Measurements from ENCODE around the gene SLC24A5.
A peak's percentile ranks its signal among the peaks of the same experiment; 100 is the strongest.

SLC24A5 gene

GRCh38 chr15:48170981-48171380 is 50.2 kb downstream of the SLC24A5 start:
- TF ChIP-seq ZFX (IDR thresholded peaks at IDR 0.05): no peak

GRCh38 chr15:48175126-48175525 is 54.3 kb downstream of the SLC24A5 start:
- no peak overlapping the region for H3K27ac ChIP-seq
- TF ChIP-seq ZFX (IDR thresholded peaks at IDR 0.05): no peak
- TF ChIP-seq CTCF (conservative IDR thresholded peaks at IDR 0.05): no peak

More at GRCh38 chr15:48170981-48171380, 50.2 kb downstream of the SLC24A5 start:
- H3K27ac ChIP-seq: no peak overlapping the region

GRCh38 chr15:48176112-48176511 is 55.3 kb downstream of the SLC24A5 start:
- TF ChIP-seq CTCF (conservative IDR thresholded peaks at IDR 0.05): no peak
- no peak for TF ChIP-seq ZFX (IDR thresholded peaks at IDR 0.05)
- no peak overlapping the region for H3K27ac ChIP-seq

- TF ChIP-seq ZFX (IDR thresholded peaks at IDR 0.05) (no peak), CTCF (conservative IDR thresholded peaks at IDR 0.05) (no peak)
- H3K27ac ChIP-seq: no peak overlapping the region
These were observed 56.2 kb downstream of the SLC24A5 start for GRCh38 chr15:48176957-48177356.

- peak overlapping the region; percentile 71 for H3K27ac ChIP-seq
- no peak for TF ChIP-seq CTCF (conservative IDR thresholded peaks at IDR 0.05)
- TF ChIP-seq ZFX (IDR thresholded peaks at IDR 0.05): no peak
These were observed 56.6 kb downstream of the SLC24A5 start for GRCh38 chr15:48177383-48177765.

GRCh38 chr15:48177766-48178647 is 57.2 kb downstream of the SLC24A5 start, which contains the start of gene MYEF2:
MYEF2 (minus strand) TSS chr15:48178295; CDS start chr15:48178237, 58 bp downstream.
- TF ChIP-seq CTCF (conservative IDR thresholded peaks at IDR 0.05) (no peak; the same call in 1 of the 2 replicates), ZFX (IDR thresholded peaks at IDR 0.05) (peak; percentile 95)
- peak within 1 kb of the TSS; percentile 71 for H3K27ac ChIP-seq

GRCh38 chr15:48178648-48178931 is 57.8 kb downstream of the SLC24A5 start:
- TF ChIP-seq CTCF (conservative IDR thresholded peaks at IDR 0.05) (no peak), ZFX (IDR thresholded peaks at IDR 0.05) (no peak)
- peak overlapping the region; percentile 71 for H3K27ac ChIP-seq

GRCh38 chr15:48182749-48183148 is 62.0 kb downstream of the SLC24A5 start:
- H3K27ac ChIP-seq: no peak overlapping the region
- no peak for TF ChIP-seq CTCF (conservative IDR thresholded peaks at IDR 0.05)
- no peak for TF ChIP-seq ZFX (IDR thresholded peaks at IDR 0.05)
